K562 (cell line): ENCODE data around the gene KATNB1. TPM values are rescaled to one million over a fixed set of nuclear protein-coding genes. Genes with fewer than 3 reads are reported as not detected.

Source experiments
- ATAC-seq: fragments of 200-7000 bp; cut with Tn5 transposase; 3 replicates; pipeline ENCODE4 v1.9.1; 2020; ENCODE audit warnings: moderate library complexity
- BruUV-seq: library from RNA; stranded (reverse); fragments of 400-500 nt; replicated peaks from 2 replicates; lab custom pipeline; 2021; lab: Mats Ljungman, UMichigan
- CTCF ChIA-PET: fragments of 300-600 bp; formaldehyde crosslinking; extraction: SDS; loops from one replicate; lab custom pipeline; 2021; ENCODE audit warnings: low intra/inter-chr PET ratio; lab: Yijun Ruan, JAX
- POLR2A ChIA-PET: fragments of 300-600, 350-650 bp; sonication (Branson Sonifier 250); formaldehyde crosslinking; extraction: SDS; loops from one replicate; lab custom pipeline; 2021; ENCODE audit warnings: antibody characterized with exemption, inconsistent platforms; lab: Yijun Ruan, JAX
- DNase-seq, 4 experiments: peaks; one replicate each; pipeline versions ENCODE4 v3.0.0 to v3.0.0-alpha.2; 2011 to 2018; ENCODE audit warnings: low spot score in 3 of 4, mixed read lengths in 3 of 4; ENCODE audit errors: extremely low read depth in 1 of 4
- FAIRE-seq: peaks from 2 replicates; lab custom pipeline; 2011; peaks lifted over from hg19 to GRCh38; lab: Jason Lieb, UNC
- H2AFZ ChIP-seq: 2 replicates; pipeline ENCODE4 v1.6.0; 2011; ENCODE audit warnings: low read depth, low read length, control low read depth, inconsistent platforms
- H3K27ac ChIP-seq: fragments of 200-600 bp; 3 replicates; pipeline ENCODE4 v1.8.0; 2011; ENCODE audit warnings: low read depth, mild to moderate bottlenecking, control low read depth, inconsistent platforms, low read length, moderate library complexity, mixed read lengths; ENCODE audit errors: extremely low read depth
- H3K27me3 ChIP-seq, 2 experiments: fragments of 300-600 bp in 1 of 2; 2 replicates in 1 of 2; 3 replicates in 1 of 2; pipeline versions ENCODE4 v1.6.0 to v1.8.0; 2011; ENCODE audit warnings: inconsistent platforms in 2 of 2, low read length in 2 of 2, mild to moderate bottlenecking in 1 of 2, mixed read lengths in 1 of 2, moderate library complexity in 1 of 2; ENCODE audit not compliant: control insufficient read depth in 2 of 2, insufficient read depth in 2 of 2
- H3K36me3 ChIP-seq: fragments of 300-600 bp; 3 replicates; pipeline ENCODE4 v1.8.0; 2011; ENCODE audit warnings: mild to moderate bottlenecking, low read length, inconsistent platforms; ENCODE audit not compliant: control insufficient read depth, insufficient read depth
- H3K4me1 ChIP-seq, 2 experiments: fragments of 200-600 bp in 1 of 2; replicated peaks in 1 of 2; 2 replicates in 1 of 2; 3 replicates in 1 of 2; pipeline versions ENCODE4 v1.5.1 to v1.8.0; 2011; ENCODE audit warnings: inconsistent platforms in 2 of 2, low read length in 2 of 2, mild to moderate bottlenecking in 1 of 2, mixed read lengths in 1 of 2, moderate library complexity in 1 of 2; ENCODE audit not compliant: control insufficient read depth in 2 of 2, insufficient read depth in 2 of 2
- H3K4me2 ChIP-seq: 2 replicates; pipeline ENCODE4 v1.6.1; 2011; ENCODE audit warnings: low read length, control low read depth, inconsistent platforms, mixed read lengths; ENCODE audit not compliant: insufficient read depth
- H3K4me3 ChIP-seq: fragments of 200-600 bp; sonication (generic), shearing (Covaris generic); 2 replicates; pipeline ENCODE4 v1.5.1; 2016; ENCODE audit warnings: control low read depth, inconsistent platforms
- H3K79me2 ChIP-seq: fragments of 200-600 bp; 3 replicates; pipeline ENCODE4 v1.8.0; 2011; ENCODE audit warnings: low read length, inconsistent platforms; ENCODE audit not compliant: control insufficient read depth, insufficient read depth
- H3K9ac ChIP-seq, 2 experiments: 2 replicates each; pipeline versions ENCODE4 v1.6.0 to v1.6.1; 2011; ENCODE audit warnings: low read depth in 2 of 2, low read length in 2 of 2, control low read depth in 1 of 2, inconsistent platforms in 1 of 2, mild to moderate bottlenecking in 1 of 2, mixed read lengths in 1 of 2; ENCODE audit not compliant: insufficient read depth in 1 of 2
- H3K9me1 ChIP-seq: one replicate; pipeline ENCODE4 v1.6.0; 2011; ENCODE audit warnings: inconsistent platforms, mild to moderate bottlenecking, low read length, moderate library complexity; ENCODE audit not compliant: control insufficient read depth, insufficient read depth
- H3K9me3 ChIP-seq: replicated peaks from 2 replicates; pipeline ENCODE4 v1.5.1; 2011; ENCODE audit warnings: low read depth, low read length, inconsistent platforms; ENCODE audit not compliant: control insufficient read depth, insufficient read depth
- H4K20me1 ChIP-seq: replicated peaks from 2 replicates; pipeline ENCODE4 v1.6.1; 2011; ENCODE audit warnings: low read length, inconsistent platforms, mixed read lengths; ENCODE audit not compliant: control insufficient read depth, insufficient read depth
- AFF1 ChIP-seq, 2 experiments: fragments of 450-650 bp; IDR thresholded peaks; 2 replicates each; pipeline ENCODE4 v1.6.1; 2018; ENCODE audit warnings: mild to moderate bottlenecking in 2 of 2, low read depth in 1 of 2; ENCODE audit not compliant: partially characterized antibody in 2 of 2
- CEBPB ChIP-seq: fragments of 450-650 bp; IDR thresholded peaks from 2 replicates; pipeline ENCODE4 v1.6.1; 2016; ENCODE audit warnings: missing genetic modification characterization, missing compliant biosample characterization
- DDX20 ChIP-seq: fragments of 450-650 bp; IDR thresholded peaks from 2 replicates; pipeline ENCODE4 v1.6.1; 2016; ENCODE audit warnings: missing genetic modification characterization, low read depth, mild to moderate bottlenecking, missing compliant biosample characterization, moderate library complexity
- GABPA ChIP-seq: fragments of 200-800 bp; sonication (Bioruptor generic); conservative IDR thresholded peaks from 2 replicates; pipeline ENCODE4 v1.6.1; 2016; ENCODE audit warnings: low read depth, missing genetic modification characterization, missing compliant biosample characterization
- L3MBTL2 ChIP-seq: fragments of 450-650 bp; IDR thresholded peaks from 2 replicates; pipeline ENCODE4 v1.6.1; 2016; ENCODE audit warnings: mild to moderate bottlenecking, moderate library complexity
- POLR2G ChIP-seq: fragments of 200-400 bp; formaldehyde crosslinking; IDR thresholded peaks from 2 replicates; pipeline ENCODE4 v1.6.1; 2017; ENCODE audit warnings: low read depth, mild to moderate bottlenecking, antibody characterized with exemption, low read length, moderate library complexity
- ZC3H4 ChIP-seq: sonication (generic); formaldehyde crosslinking; IDR thresholded peaks from 2 replicates; pipeline ENCODE4 v1.9.0; 2021; ENCODE audit warnings: missing genetic modification reagents, borderline replicate concordance
- WGBS: fragments of 100-300 bp; shearing (Covaris generic); methylation state at CpG from one replicate; pipeline ENCODE4 v1.1.6; 2016; ENCODE audit warnings: low coverage, mixed read lengths; ENCODE audit not compliant: insufficient coverage; ENCODE audit errors: missing lambda C conversion rate; 5-methylcytosine and 5-hydroxymethylcytosine counted together
- in situ Hi-C: fragments of 300-500 bp; cut with MboI; formaldehyde crosslinking; loops from 4 replicates; pipeline ENCODE4 v1.15.0; 2018; ENCODE audit warnings: inconsistent platforms, mixed read lengths
- intact Hi-C: fragments of 100-400 bp; cut with micrococcal nuclease; formaldehyde crosslinking; loops from 2 replicates; pipeline ENCODE4 v1.14.2; 2022
- polyA plus RNA-seq, 8 experiments: library from polyadenylated mRNA; depleted of rRNA in 4 of 8; stranded (reverse) in 5 of 8; unstranded in 3 of 8; fragments of >200 nt; fragmentation: Nextera tagmentation in 2 of 8; fragmentation: Illumina TruSeq in 1 of 8; extraction: Ambion mirVana in 2 of 8; extraction: Trizol in 1 of 8; gene quantifications; 2 replicates each; pipeline versions ENCODE4 v1.2.1 to v1.2.3, GENCODE V29; 2011 to 2014; ENCODE audit warnings: inconsistent platforms in 1 of 8, missing spikeins in 1 of 8
- total RNA-seq, 7 experiments: library from RNA; depleted of rRNA in 6 of 7; stranded (reverse); fragments of >200 nt in 6 of 7; fragmentation: Illumina TruSeq in 2 of 7; extraction: Trizol in 2 of 7; gene quantifications; 2 replicates each; pipeline versions ENCODE4 v1.2.1 to v1.2.3, GENCODE V29; 2011 to 2021; ENCODE audit warnings: low replicate concordance in 1 of 7
- TF ChIP-seq, protein P1 (sequence below): fragments of 450-650 bp; IDR thresholded peaks from 2 replicates; pipeline ENCODE4 v1.6.1; 2018; ENCODE audit not compliant: partially characterized antibody

KATNB1 gene
- total and polyA plus RNA-seq, 9 of the 15 experiments (the other 6 are each of a cell fraction or from before 2014, with no cell fraction given): 1.2 to 52.6 (median 21.9) TPM

DNA sequence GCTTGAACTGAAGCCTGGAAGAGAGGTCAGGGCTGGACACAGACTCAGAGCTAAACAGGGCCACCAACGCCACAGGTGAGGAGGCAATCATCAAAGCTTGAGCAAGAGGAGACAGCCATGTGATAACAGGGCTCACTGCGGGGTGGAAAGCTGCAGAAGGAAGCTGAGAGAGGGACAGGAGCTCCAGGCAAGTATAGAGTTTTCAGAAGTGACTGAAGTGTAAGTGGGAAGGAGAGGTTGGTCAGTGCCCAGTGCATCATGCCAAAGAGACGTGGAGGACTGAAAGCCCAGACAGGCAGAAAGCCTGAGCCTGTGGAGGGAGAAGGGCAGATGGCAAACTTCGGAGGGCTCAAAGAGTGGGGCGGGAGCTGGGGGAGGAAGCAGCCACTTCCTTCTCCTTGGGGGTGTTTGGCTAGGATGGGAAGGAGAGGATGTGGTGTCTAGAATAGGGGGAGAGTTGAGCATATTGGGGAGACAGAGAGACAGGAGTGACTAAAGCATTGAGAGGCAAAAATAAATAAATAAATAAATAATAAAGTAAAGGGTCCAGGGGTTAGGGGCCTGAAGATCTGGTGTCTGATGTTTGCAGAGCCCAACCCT, 64.1 kb downstream of the KATNB1 start:
- ChIA-PET CTCF (no interaction called here), POLR2A (interaction anchor here (0.7 to 4.5 kb wide), 7 partner anchors 9 to 64 kb away, joined by 3 to 20 read pairs (median 3); partner anchors contain the start of gene KATNB1)
- Histone ChIP-seq H3K9me3 (no peaks in the 10 kb centered on the region), H3K79me2 (peaks cover 47% of the 10 kb centered on the region), H3K4me2 (peak overlapping the region; percentile 95), H4K20me1 (peaks cover 4% of the 10 kb centered on the region; the same call in 1 of the 2 replicates), H3K27me3 (no peaks in the 10 kb centered on the region), H2AFZ (no peak overlapping the region), H3K9me1 (no peaks in the 10 kb centered on the region), H3K4me3 (peak overlapping the region; percentile 61; the same call in 1 of the 2 replicates), H3K27ac (peak overlapping the region; percentile 86), H3K9ac (peak overlapping the region; percentile 76 to 90; a peak in 3 of 4 replicates), H3K4me1 (peaks cover 53 to 71% of the 10 kb centered on the region in 2 experiments), H3K36me3 (peaks cover 45% of the 10 kb centered on the region)
- no peak for ATAC-seq
- intact Hi-C loops (loop anchor here (2.0 kb wide), 1 partner anchor 59 kb away; no protein-coding TSS in a partner anchor), in situ Hi-C loops (no loop called here)
- DNase-seq: peak in 1 of 4 experiments; percentile 54
- WGBS: 15% methylated on average over 5 of the region's 5 CpGs
- no TSS peak for BruUV-seq
- peak; percentile 60 for FAIRE-seq
- TF ChIP-seq DDX20 (tag) (no peak), AFF1 (IDR thresholded peaks at IDR 0.05; ENCODE audit: low read depth in 1 of 2, partially characterized antibody in 2 of 2) (no peak), L3MBTL2 (no peak), GABPA (tag) (0 out of 2 replicates have a peak, but pooled peaks have one; percentile 4), CEBPB (peak; percentile 68), POLR2G (no peak), ZC3H4 (CRISPR knock-in tag) (no peak)
- TF ChIP-seq, protein P1, sequence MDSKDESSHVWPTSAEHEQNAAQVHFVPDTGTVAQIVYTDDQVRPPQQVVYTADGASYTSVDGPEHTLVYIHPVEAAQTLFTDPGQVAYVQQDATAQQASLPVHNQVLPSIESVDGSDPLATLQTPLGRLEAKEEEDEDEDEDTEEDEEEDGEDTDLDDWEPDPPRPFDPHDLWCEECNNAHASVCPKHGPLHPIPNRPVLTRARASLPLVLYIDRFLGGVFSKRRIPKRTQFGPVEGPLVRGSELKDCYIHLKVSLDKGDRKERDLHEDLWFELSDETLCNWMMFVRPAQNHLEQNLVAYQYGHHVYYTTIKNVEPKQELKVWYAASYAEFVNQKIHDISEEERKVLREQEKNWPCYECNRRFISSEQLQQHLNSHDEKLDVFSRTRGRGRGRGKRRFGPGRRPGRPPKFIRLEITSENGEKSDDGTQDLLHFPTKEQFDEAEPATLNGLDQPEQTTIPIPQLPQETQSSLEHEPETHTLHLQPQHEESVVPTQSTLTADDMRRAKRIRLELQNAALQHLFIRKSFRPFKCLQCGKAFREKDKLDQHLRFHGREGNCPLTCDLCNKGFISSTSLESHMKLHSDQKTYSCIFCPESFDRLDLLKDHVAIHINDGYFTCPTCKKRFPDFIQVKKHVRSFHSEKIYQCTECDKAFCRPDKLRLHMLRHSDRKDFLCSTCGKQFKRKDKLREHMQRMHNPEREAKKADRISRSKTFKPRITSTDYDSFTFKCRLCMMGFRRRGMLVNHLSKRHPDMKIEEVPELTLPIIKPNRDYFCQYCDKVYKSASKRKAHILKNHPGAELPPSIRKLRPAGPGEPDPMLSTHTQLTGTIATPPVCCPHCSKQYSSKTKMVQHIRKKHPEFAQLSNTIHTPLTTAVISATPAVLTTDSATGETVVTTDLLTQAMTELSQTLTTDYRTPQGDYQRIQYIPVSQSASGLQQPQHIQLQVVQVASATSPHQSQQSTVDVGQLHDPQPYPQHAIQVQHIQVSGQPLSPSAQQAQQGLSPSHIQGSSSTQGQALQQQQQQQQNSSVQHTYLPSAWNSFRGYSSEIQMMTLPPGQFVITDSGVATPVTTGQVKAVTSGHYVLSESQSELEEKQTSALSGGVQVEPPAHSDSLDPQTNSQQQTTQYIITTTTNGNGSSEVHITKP: peak; percentile 56
